Upper lobe of left lung (tissue), 6 donors: Measurements from ENCODE around the gene OR13C4. TPM values are rescaled to one million over a fixed set of nuclear protein-coding genes. Genes with fewer than 3 reads are reported as not detected.
"Not testable (repeated sequence)": the region's sequence is repeated elsewhere in the genome, so short reads cannot be mapped to it uniquely, and the experiment has no call there.

ENCODE experiments used
- ATAC-seq, 2 donors: fragments of 200-7000 bp; cut with Tn5 transposase; one replicate each; pipeline ENCODE4 v1.9.1; 2022; ENCODE audit warnings: mild to moderate bottlenecking in 2 of 2, moderate library complexity in 2 of 2; ENCODE audit not compliant: low FRiP score in 2 of 2
- DNase-seq, 2 donors: peaks; one replicate each; pipeline ENCODE4 v3.0.0-alpha.2; 2019 to 2020
- H3K27ac ChIP-seq, 4 donors: fragments of 200-600 bp; sonication (generic); one replicate each; pipeline ENCODE4 v1.5.1; 2016 to 2019
- H3K27me3 ChIP-seq, 4 donors: fragments of 200-600 bp; sonication (generic); one replicate each; pipeline ENCODE4 v1.5.1; 2017 to 2019
- H3K36me3 ChIP-seq, 4 donors: fragments of 200-600 bp; sonication (generic); one replicate each; pipeline ENCODE4 v1.5.1; 2016 to 2019
- H3K4me1 ChIP-seq, 4 donors: fragments of 200-600 bp; sonication (generic); one replicate each; pipeline ENCODE4 v1.5.1; 2018 to 2019
- H3K4me3 ChIP-seq, 4 donors: fragments of 200-600 bp; sonication (generic); one replicate each; pipeline ENCODE4 v1.5.1; 2017 to 2019; ENCODE audit warnings: mild to moderate bottlenecking in 2 of 4, moderate library complexity in 1 of 4
- H3K9me3 ChIP-seq, 4 donors: fragments of 200-600 bp; sonication (generic); one replicate each; pipeline ENCODE4 v1.5.1; 2018 to 2019
- CTCF ChIP-seq, 6 experiments: fragments of 450-650 bp in 4 of 6; fragments of 200-600 bp in 2 of 6; sonication (generic) in 2 of 6; IDR thresholded peaks; one replicate each; pipeline ENCODE4 v1.5.1; 2016 to 2019; ENCODE audit warnings: antibody characterized with exemption in 6 of 6
- EP300 ChIP-seq, 4 donors: sonication (generic); formaldehyde crosslinking; IDR thresholded peaks; one replicate each; pipeline ENCODE4 v1.5.1; 2017; ENCODE audit warnings: antibody characterized with exemption in 4 of 4, control low read depth in 2 of 4
- POLR2A ChIP-seq, 4 donors: fragments of 450-650 bp; IDR thresholded peaks; one replicate each; pipeline ENCODE4 v1.5.1; 2016 to 2017; ENCODE audit warnings: antibody characterized with exemption in 4 of 4, mild to moderate bottlenecking in 2 of 4
- POLR2AphosphoS5 ChIP-seq, 2 donors: sonication (generic); formaldehyde crosslinking; IDR thresholded peaks; one replicate each; pipeline ENCODE4 v1.5.1; 2017; ENCODE audit warnings: antibody characterized with exemption in 2 of 2
- WGBS, 2 donors: methylation state at CpG; one replicate each; pipeline ENCODE4 v1.1.5; 2017 to 2018; 5-methylcytosine and 5-hydroxymethylcytosine counted together
- total RNA-seq, 6 donors: library from RNA; depleted of rRNA in 4 of 6; stranded (reverse); fragments of >200 nt in 4 of 6; gene quantifications; one replicate each; pipeline versions ENCODE4 v1.1.0 to v1.2.1, GENCODE V29; 2016 to 2021
- donor health status: DM: no; HTN: no; CAD: no; lungs with moderate emphysema.
- donor health status: DM: no; HTN: yes; CAD: no; lungs with severe emphysema.

OR13C4 gene
- total RNA-seq, 6 donors from 2014 or later = not detected

GRCh38 chr9:104539275-104539674, 12.3 kb upstream of the OR13C4 start:
- ATAC-seq (no peak), DNase-seq (no peak)
- Histone ChIP-seq H3K27me3 (no peaks in the 10 kb centered on the region), H3K9me3 (no peaks in the 10 kb centered on the region), H3K27ac (no peak overlapping the region), H3K4me1 (no peaks in the 10 kb centered on the region), H3K36me3 (no peaks in the 10 kb centered on the region), H3K4me3 (no peak overlapping the region)
- WGBS, 2 donors = 34 to 71% methylated on average over 1 of the region's 1 CpG
- no peak for TF ChIP-seq CTCF (IDR thresholded peaks at IDR 0.05)
- TF ChIP-seq POLR2A (IDR thresholded peaks at IDR 0.05) = no peak
- no peak for TF ChIP-seq EP300 (IDR thresholded peaks at IDR 0.05)
- no peak for TF ChIP-seq POLR2AphosphoS5 (IDR thresholded peaks at IDR 0.05)

GRCh38 chr9:104536756-104537155, 9.7 kb upstream of the OR13C4 start, which contains the start of gene OR13C3:
TSS of gene OR13C3 (minus strand) at chr9:104536856. CDS start at chr9:104536723, 133 bp downstream.
- DNase-seq (no peak), ATAC-seq (no peak)
- H3K27ac ChIP-seq = no peak within 1 kb of the TSS
- no peaks in the 10 kb centered on the region for H3K9me3 ChIP-seq
- TF ChIP-seq POLR2A (IDR thresholded peaks at IDR 0.05) (no peak), EP300 (IDR thresholded peaks at IDR 0.05) (no peak), POLR2AphosphoS5 (IDR thresholded peaks at IDR 0.05) (no peak), CTCF (IDR thresholded peaks at IDR 0.05) (no peak)
- H3K4me3 ChIP-seq = no peak within 1 kb of the TSS
- H3K4me1 ChIP-seq = no peaks in the 10 kb centered on the region
- H3K27me3 ChIP-seq = no peaks in the 10 kb centered on the region
- 92 to 95% methylated on average over 5 of the region's 5 CpGs for WGBS, 2 donors
- no peaks in the 10 kb centered on the region for H3K36me3 ChIP-seq

- 84 to 89% methylated on average over 9 to 10 of the region's 10 CpGs for WGBS, 2 donors
- H3K36me3 ChIP-seq, H3K9me3 ChIP-seq, H3K4me3 ChIP-seq, ATAC-seq, H3K4me1 ChIP-seq, DNase-seq, H3K27me3 ChIP-seq, H3K27ac ChIP-seq: not testable (repeated sequence)
Measured at GRCh38 chr9:104520241-104520640, 6.8 kb downstream of the OR13C4 start.

GRCh38 chr9:104514901-104515300, 12.1 kb downstream of the OR13C4 start:
- no peak for TF ChIP-seq EP300 (IDR thresholded peaks at IDR 0.05)
- H3K27ac ChIP-seq = no peak overlapping the region
- ATAC-seq (no peak), DNase-seq (no peak)
- H3K4me3 ChIP-seq = no peak overlapping the region
- H3K36me3 ChIP-seq = no peaks in the 10 kb centered on the region
- no peaks in the 10 kb centered on the region for H3K9me3 ChIP-seq
- WGBS, 2 donors = 74 to 82% methylated on average over 5 of the region's 5 CpGs
- H3K4me1 ChIP-seq = no peaks in the 10 kb centered on the region
- no peaks in the 10 kb centered on the region for H3K27me3 ChIP-seq

- DNase-seq (no peak), ATAC-seq (no peak)
- H3K36me3 ChIP-seq = no peaks in the 10 kb centered on the region
- H3K27ac ChIP-seq = no peak overlapping the region
- H3K27me3 ChIP-seq = no peaks in the 10 kb centered on the region
- no peaks in the 10 kb centered on the region for H3K4me1 ChIP-seq
- TF ChIP-seq POLR2AphosphoS5 (IDR thresholded peaks at IDR 0.05) = no peak
- TF ChIP-seq POLR2A (IDR thresholded peaks at IDR 0.05) = no peak
- TF ChIP-seq EP300 (IDR thresholded peaks at IDR 0.05) = no peak
- no peak for TF ChIP-seq CTCF (IDR thresholded peaks at IDR 0.05)
- no peak overlapping the region for H3K4me3 ChIP-seq
- H3K9me3 ChIP-seq = no peaks in the 10 kb centered on the region
Measured at GRCh38 chr9:104506565-104506964, 20.4 kb downstream of the OR13C4 start.

GRCh38 chr9:104503963-104504362, 23.0 kb downstream of the OR13C4 start, which contains the start of gene OR13F1:
TSS of gene OR13F1 (plus strand) at chr9:104504263. CDS start at chr9:104504263, 0 bp downstream.
- WGBS, 2 donors = 83 to 89% methylated on average over 5 of the region's 5 CpGs

More at GRCh38 chr9:104503963-104504362, 23.0 kb downstream of the OR13C4 start, which contains the start of gene OR13F1:
- Histone ChIP-seq H3K36me3 (no peaks in the 10 kb centered on the region), H3K27ac (no peak within 1 kb of the TSS), H3K4me3 (no peak within 1 kb of the TSS), H3K9me3 (no peaks in the 10 kb centered on the region), H3K4me1 (no peaks in the 10 kb centered on the region), H3K27me3 (no peaks in the 10 kb centered on the region)
- TF ChIP-seq POLR2AphosphoS5 (IDR thresholded peaks at IDR 0.05) (no peak), EP300 (IDR thresholded peaks at IDR 0.05) (no peak), POLR2A (IDR thresholded peaks at IDR 0.05) (no peak), CTCF (IDR thresholded peaks at IDR 0.05) (no peak)
- ATAC-seq = no peak
- DNase-seq = no peak
